ENCODE data around the gene MYH6.

GRCh38 chr14:23382276-23382675 is 25.8 kb downstream of the MYH6 start:
- TF ChIP-seq CTCF (IDR thresholded peaks at IDR 0.05; ENCODE audit: low read length): no peak
- no peak for TF ChIP-seq EZH2 (IDR thresholded peaks at IDR 0.05; ENCODE audit: borderline replicate concordance, low read length)
